ENCODE results near the gene TJAP1. TPM values are rescaled to one million over a fixed set of nuclear protein-coding genes. Genes with fewer than 3 reads are reported as not detected.

Gene TJAP1
- total RNA-seq, 6 experiments from 2014 or later, result 27.0 to 34.3 (median 30.2) TPM

DNA sequence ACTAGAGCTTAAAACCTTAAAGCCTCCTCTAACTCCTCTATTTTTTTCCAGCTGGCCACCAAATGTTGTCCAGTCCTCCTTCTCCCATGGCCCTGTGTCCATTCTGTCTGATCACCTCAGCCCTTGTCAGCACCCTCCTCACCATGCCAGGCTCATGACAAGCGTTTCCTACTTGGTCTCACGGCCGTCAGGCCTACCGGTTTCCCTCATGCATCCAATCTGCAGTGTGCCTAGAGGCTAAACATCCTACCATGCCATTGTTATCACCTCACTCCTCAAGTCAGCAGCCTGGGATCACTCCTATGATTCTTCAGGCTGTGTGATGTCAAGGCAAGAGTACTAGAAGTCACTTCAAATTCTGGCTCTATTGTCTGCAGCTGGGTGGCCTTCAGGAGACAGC lies 9.6 kb upstream of the TJAP1 start:
- Mint-ChIP-seq H3K9me3 (no peaks in the 10 kb centered on the region), H3K4me1 (ENCODE audit: low read depth) (0 out of 2 replicates have a peak, but pooled peaks cover 5% of the 10 kb centered on the region), H3K27ac (no peak overlapping the region), H3K36me3 (ENCODE audit: low read depth) (no peaks in the 10 kb centered on the region), H3K4me3 (no peak overlapping the region), H3K27me3 (ENCODE audit: insufficient read depth) (peaks cover 8% of the 10 kb centered on the region)
- no peak for TF ChIP-seq CTCF (IDR thresholded peaks at IDR 0.05)
- no peak for DNase-seq

DNA sequence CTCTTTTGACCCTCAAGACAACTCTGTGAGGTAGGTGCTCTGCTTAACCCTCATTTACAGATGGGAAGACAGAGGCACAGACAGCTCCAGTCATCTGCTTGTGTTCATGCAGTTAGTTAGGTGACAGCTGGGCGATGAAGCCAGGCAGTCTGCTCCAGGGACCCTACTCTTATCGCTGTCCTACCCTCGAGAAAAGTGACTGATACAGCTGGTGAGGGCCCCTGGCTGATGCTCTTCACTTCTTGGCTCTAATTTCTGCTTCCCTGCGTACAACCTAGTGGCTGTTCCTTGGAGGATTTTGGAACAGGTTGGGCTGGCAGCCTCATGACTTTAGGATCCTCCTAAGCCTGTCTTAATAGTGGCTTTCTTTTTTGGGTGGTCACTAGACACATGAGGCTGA lies 9.1 kb upstream of the TJAP1 start:
- Mint-ChIP-seq H3K27me3 (ENCODE audit: insufficient read depth) (peaks cover 8% of the 10 kb centered on the region), H3K27ac (no peak overlapping the region), H3K9me3 (no peaks in the 10 kb centered on the region), H3K4me1 (ENCODE audit: low read depth) (0 out of 2 replicates have a peak, but pooled peaks cover 5% of the 10 kb centered on the region), H3K4me3 (no peak overlapping the region), H3K36me3 (ENCODE audit: low read depth) (no peaks in the 10 kb centered on the region)
- no peak for DNase-seq
- TF ChIP-seq CTCF (IDR thresholded peaks at IDR 0.05), result no peak

DNA sequence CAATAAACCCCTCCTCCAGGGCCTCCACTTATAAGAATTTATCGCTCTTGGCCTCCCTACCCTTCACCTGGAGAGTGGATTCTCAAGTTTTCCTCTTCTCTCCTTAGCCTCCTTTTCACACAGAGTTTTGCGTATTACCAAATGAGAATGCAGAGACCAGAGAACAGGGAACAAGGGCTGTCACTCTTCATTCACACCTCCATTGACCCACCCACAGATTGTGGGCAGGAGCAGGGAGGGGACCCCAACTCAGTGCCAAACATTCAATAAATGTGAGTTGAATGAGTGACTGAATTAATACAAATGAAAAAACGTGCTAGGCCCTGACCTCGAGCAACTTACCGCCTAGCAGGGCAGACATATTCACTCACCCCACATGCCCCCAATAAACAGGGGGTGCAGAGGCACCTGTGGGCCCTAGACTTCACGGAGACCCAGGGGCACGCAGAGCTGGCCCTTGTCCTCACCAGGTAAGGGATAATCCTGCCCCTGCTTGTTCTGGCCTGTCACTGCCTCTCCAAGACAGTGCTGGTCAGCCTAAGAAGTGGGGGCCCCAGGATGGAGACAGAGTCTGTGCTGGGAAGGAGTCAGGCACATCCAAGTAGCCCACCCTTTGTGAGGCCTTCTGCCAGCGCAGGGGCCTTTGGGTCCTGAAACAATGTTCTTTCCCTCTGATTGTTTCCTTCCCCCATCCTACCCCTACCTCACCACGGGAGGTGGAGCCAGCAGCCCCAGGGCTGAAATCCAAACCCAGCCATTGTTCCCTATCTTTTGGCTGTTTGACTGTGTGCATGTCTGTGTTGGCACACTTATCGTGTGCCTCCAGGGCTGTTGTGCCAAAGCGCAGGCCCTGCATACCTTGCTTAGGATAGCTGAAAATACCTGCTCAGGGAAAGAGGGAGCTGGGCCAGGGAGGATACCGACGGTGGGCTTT lies 8.4 kb upstream of the TJAP1 start:
- Mint-ChIP-seq H3K4me3 (no peak overlapping the region), H3K9me3 (no peaks in the 10 kb centered on the region), H3K4me1 (ENCODE audit: low read depth) (0 out of 2 replicates have a peak, but pooled peaks cover 5% of the 10 kb centered on the region), H3K36me3 (ENCODE audit: low read depth) (no peaks in the 10 kb centered on the region), H3K27me3 (ENCODE audit: insufficient read depth) (peaks cover 8% of the 10 kb centered on the region), H3K27ac (no peak overlapping the region)
- no peak for DNase-seq
- no peak for TF ChIP-seq CTCF (IDR thresholded peaks at IDR 0.05)

- no peak for DNase-seq
- Mint-ChIP-seq H3K27ac (no peak overlapping the region), H3K4me1 (ENCODE audit: low read depth) (0 out of 2 replicates have a peak, but pooled peaks cover 5% of the 10 kb centered on the region), H3K36me3 (ENCODE audit: low read depth) (no peaks in the 10 kb centered on the region), H3K27me3 (ENCODE audit: insufficient read depth) (peaks cover 7% of the 10 kb centered on the region; the same call in 1 of the 2 replicates), H3K9me3 (no peaks in the 10 kb centered on the region), H3K4me3 (no peak overlapping the region)
- TF ChIP-seq CTCF (IDR thresholded peaks at IDR 0.05), result no peak
These were observed 7.4 kb upstream of the TJAP1 start for GRCh38 chr6:43469947-43470346.

- H3K27me3 Mint-ChIP-seq (ENCODE audit: insufficient read depth), result peaks cover 7% of the 10 kb centered on the region; the same call in 1 of the 2 replicates
- no peak overlapping the region for H3K27ac Mint-ChIP-seq
These were observed 6.0 kb upstream of the TJAP1 start for GRCh38 chr6:43471399-43471798.

More at GRCh38 chr6:43471399-43471798, 6.0 kb upstream of the TJAP1 start:
- Mint-ChIP-seq H3K4me1 (ENCODE audit: low read depth) (no peaks in the 10 kb centered on the region), H3K36me3 (ENCODE audit: low read depth) (no peaks in the 10 kb centered on the region), H3K9me3 (no peaks in the 10 kb centered on the region), H3K4me3 (no peak overlapping the region)
- TF ChIP-seq CTCF (IDR thresholded peaks at IDR 0.05), result no peak
- DNase-seq, result no peak

Data from HFFc6 (cell line).